Thoracic aorta (tissue), 2 donors: ENCODE results near the gene RDH12. TPM values are rescaled to one million over a fixed set of nuclear protein-coding genes. Genes with fewer than 3 reads are reported as not detected.
"Not testable (repeated sequence)": the region's sequence is repeated elsewhere in the genome, so short reads cannot be mapped to it uniquely, and the experiment has no call there.

Experiments
- ATAC-seq: fragments of 150-250 bp; one replicate; pipeline ENCODE4 v1.8.0; 2017; ENCODE audit warnings: low read depth; ENCODE audit not compliant: insufficient number of reproducible peaks, low FRiP score
- DNase-seq: peaks from one replicate; pipeline ENCODE4 v3.0.0-alpha.2; 2020; ENCODE audit warnings: low spot score
- H3K27ac ChIP-seq, 2 donors: fragments of 200-600 bp; sonication (generic); 1 replicate in 1 of 2; 2 replicates in 1 of 2; pipeline ENCODE4 v1.5.1; 2016; ENCODE audit warnings: mild to moderate bottlenecking in 2 of 2, moderate library complexity in 2 of 2
- H3K27me3 ChIP-seq: fragments of 200-600 bp; sonication (generic); replicated peaks from 2 replicates; pipeline ENCODE4 v1.6.0; 2016; ENCODE audit warnings: mild to moderate bottlenecking; ENCODE audit not compliant: insufficient read depth
- H3K36me3 ChIP-seq: fragments of 200-600 bp; sonication (generic); one replicate; pipeline ENCODE4 v1.5.1; 2016
- H3K4me1 ChIP-seq, 2 donors: fragments of 200-600 bp; sonication (generic); 1 replicate in 1 of 2; 2 replicates in 1 of 2; pipeline versions ENCODE4 v1.5.1 to v1.6.0; 2016; ENCODE audit warnings: low read depth in 2 of 2, mild to moderate bottlenecking in 1 of 2; ENCODE audit not compliant: control insufficient read depth in 1 of 2
- H3K4me3 ChIP-seq: fragments of 200-600 bp; sonication (generic); 2 replicates; pipeline ENCODE4 v1.5.1; 2016; ENCODE audit warnings: mild to moderate bottlenecking
- H3K9me3 ChIP-seq: fragments of 200-600 bp; sonication (generic); 2 replicates; pipeline ENCODE4 v1.5.1; 2016
- total RNA-seq, 2 donors: library from RNA; depleted of rRNA; stranded (reverse); fragments of >200 nt; gene quantifications; one replicate each; pipeline versions ENCODE4 v1.1.0 to v1.2.3, GENCODE V29; 2016
- TF ChIP-seq, protein P1 (sequence below): fragments of 200-600 bp; sonication (generic); IDR thresholded peaks from one replicate; pipeline ENCODE4 v1.5.1; 2019; ENCODE audit warnings: antibody characterized with exemption

The RDH12 gene
- not detected for total RNA-seq

DNA sequence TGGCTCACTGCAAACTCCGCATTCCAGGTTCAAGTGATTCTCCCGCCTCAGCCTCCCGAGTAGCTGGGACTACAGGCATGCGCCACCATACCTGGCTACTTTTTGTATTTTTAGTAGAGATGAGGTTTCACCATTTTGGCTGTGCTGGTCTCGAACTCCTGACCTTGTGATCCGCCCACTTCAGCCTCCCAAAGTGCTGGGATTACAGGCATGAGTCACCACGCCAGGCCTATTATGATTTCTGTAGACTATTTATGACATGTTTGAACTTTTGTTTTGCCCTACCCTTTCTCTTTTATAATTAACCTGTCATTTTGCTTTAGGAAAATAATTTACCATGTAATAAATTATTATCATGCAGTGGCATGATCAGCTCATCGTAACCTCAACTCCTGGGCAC lies at the start of gene RDH12:
TSS of gene RDH12 (plus strand) at position 395 of the 400 bp plus-strand sequence. CDS start 20,757 bp downstream, outside the sequence.
- H3K27ac ChIP-seq, ATAC-seq, H3K4me3 ChIP-seq, H3K27me3 ChIP-seq, H3K36me3 ChIP-seq, DNase-seq, H3K4me1 ChIP-seq, H3K9me3 ChIP-seq: not testable (repeated sequence)

DNA sequence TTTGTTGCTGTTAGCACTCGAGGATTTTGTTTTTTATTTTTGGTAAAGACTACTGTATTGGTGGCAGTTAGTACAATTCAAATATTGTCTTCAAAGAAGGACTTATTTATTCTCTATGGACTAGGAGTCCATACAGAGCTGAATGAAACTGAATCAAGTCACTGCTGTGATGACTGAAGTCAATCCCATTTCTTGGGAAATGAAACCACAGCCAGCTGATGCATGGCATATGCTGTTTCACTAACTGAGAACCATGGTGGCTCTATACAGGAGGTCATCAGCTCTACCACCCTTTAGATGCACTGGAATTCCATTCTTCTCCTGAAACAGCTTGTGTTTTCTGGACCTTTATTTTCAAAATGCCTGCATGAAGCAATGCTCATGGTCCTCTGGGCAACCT lies 49.5 kb upstream of the RDH12 start:
- Histone ChIP-seq H3K4me1 (no peaks in the 10 kb centered on the region), H3K4me3 (no peak overlapping the region), H3K36me3 (peaks cover 70% of the 10 kb centered on the region), H3K9me3 (no peaks in the 10 kb centered on the region), H3K27me3 (no peaks in the 10 kb centered on the region), H3K27ac (no peak overlapping the region)
- TF ChIP-seq, protein P1, sequence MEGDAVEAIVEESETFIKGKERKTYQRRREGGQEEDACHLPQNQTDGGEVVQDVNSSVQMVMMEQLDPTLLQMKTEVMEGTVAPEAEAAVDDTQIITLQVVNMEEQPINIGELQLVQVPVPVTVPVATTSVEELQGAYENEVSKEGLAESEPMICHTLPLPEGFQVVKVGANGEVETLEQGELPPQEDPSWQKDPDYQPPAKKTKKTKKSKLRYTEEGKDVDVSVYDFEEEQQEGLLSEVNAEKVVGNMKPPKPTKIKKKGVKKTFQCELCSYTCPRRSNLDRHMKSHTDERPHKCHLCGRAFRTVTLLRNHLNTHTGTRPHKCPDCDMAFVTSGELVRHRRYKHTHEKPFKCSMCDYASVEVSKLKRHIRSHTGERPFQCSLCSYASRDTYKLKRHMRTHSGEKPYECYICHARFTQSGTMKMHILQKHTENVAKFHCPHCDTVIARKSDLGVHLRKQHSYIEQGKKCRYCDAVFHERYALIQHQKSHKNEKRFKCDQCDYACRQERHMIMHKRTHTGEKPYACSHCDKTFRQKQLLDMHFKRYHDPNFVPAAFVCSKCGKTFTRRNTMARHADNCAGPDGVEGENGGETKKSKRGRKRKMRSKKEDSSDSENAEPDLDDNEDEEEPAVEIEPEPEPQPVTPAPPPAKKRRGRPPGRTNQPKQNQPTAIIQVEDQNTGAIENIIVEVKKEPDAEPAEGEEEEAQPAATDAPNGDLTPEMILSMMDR = no peak
- DNase-seq (no peak), ATAC-seq (no peak)

DNA sequence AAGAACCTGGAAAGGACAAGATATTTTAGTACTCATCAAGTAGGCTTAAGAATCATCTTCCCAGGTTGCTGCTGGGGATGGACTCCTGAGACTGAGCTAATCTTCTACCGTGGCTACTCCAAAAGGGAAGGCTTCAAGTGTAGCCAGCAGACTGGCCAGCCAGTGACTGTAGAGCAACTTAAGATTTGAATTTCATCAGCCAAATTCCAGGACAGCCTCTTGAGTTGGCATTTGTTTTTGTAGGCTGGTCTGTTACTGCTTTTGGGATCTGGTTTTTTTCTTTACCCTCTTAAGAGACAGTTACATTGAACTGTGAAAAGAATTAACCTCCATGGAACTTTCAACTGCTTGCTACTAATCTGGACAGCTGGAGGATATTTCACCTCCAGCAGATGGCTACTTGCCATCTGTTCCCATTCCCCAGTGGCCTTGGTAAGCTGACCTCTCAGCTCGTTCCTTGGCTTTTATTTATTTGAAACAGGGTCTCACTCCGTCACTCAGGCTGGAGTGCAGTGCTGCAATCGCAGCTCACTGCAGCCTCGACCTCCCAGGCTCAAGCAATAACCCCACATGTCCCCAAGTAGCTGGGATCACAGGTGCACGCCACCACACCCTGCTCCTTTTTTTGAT lies 47.9 kb upstream of the RDH12 start:
- TF ChIP-seq, protein P1 = no peak
- Histone ChIP-seq H3K4me1 (no peaks in the 10 kb centered on the region), H3K36me3 (peaks cover 71% of the 10 kb centered on the region), H3K9me3 (no peaks in the 10 kb centered on the region), H3K4me3 (no peak overlapping the region), H3K27me3 (no peaks in the 10 kb centered on the region), H3K27ac (no peak overlapping the region)
- ATAC-seq = no peak
- DNase-seq = no peak

DNA sequence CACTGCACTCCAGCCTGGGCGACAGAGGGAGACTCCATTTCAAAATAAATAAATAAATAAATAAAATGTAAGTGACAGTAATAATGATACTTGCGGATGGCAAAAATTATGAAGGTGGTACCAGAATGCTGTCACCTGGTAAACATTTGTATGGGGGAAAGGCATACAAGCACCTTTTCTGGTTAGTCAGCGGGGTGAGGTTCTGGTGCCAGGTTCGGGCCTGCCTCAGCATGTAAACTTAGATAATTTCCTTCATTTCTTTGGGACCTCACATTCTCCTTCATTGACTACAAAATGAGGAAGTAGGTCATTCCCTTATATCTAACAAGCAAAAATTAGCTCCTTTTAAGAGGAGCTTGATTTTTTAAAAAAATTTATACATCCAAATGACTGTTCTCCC lies 38.1 kb upstream of the RDH12 start:
- Histone ChIP-seq H3K27ac (no peak overlapping the region), H3K9me3 (no peaks in the 10 kb centered on the region), H3K27me3 (no peaks in the 10 kb centered on the region), H3K4me3 (no peak overlapping the region), H3K4me1 (no peaks in the 10 kb centered on the region), H3K36me3 (peaks cover 3% of the 10 kb centered on the region)
- no peak for ATAC-seq
- TF ChIP-seq, protein P1 = no peak
- DNase-seq = no peak

DNA sequence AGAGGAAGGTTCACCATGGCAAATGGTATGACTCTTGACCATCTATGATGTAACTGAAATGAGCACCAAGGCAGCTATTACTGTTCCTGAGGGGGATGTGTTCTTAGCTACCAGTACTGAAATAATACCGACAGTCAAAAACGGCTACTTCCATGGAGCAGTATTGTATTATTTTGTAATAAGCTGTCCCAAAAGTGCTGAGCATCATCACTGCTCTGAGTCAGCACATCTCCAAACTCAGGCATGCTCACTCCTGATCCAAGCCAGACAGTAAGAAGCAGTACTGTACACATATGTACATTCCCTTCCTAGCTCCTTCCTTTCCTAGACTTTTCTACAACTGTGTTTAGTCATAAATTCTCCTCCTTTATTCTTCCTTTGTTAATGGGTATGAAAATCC lies 35.8 kb upstream of the RDH12 start:
- no peaks in the 10 kb centered on the region for H3K36me3 ChIP-seq
- no peak for ATAC-seq
- H3K4me1 ChIP-seq = no peaks in the 10 kb centered on the region
- H3K27ac ChIP-seq = no peak overlapping the region
- TF ChIP-seq, protein P1 = no peak
- no peaks in the 10 kb centered on the region for H3K9me3 ChIP-seq
- DNase-seq = no peak
- no peaks in the 10 kb centered on the region for H3K27me3 ChIP-seq
- no peak overlapping the region for H3K4me3 ChIP-seq
